Liver (tissue), 9 donors: ENCODE results near the gene GPX4. TPM values are rescaled to one million over a fixed set of nuclear protein-coding genes. Genes with fewer than 3 reads are reported as not detected.

Experiments
- DNase-seq: peaks from one replicate; pipeline ENCODE4 v3.0.0-alpha.2; 2017; ENCODE audit warnings: low spot score
- H3K27ac ChIP-seq, 2 donors: one replicate each; pipeline ENCODE4 v1.7.0; 2013; ENCODE audit warnings: inconsistent platforms in 2 of 2, low read length in 2 of 2, control low read depth in 1 of 2, low read depth in 1 of 2, mild to moderate bottlenecking in 1 of 2
- H3K27me3 ChIP-seq, 4 donors: one replicate each; pipeline versions ENCODE4 v1.6.1 to v1.7.0; 2013; ENCODE audit warnings: low read length in 3 of 4, inconsistent platforms in 1 of 4, mild to moderate bottlenecking in 1 of 4, moderate library complexity in 1 of 4; ENCODE audit not compliant: control insufficient read depth in 4 of 4, insufficient read depth in 4 of 4
- H3K36me3 ChIP-seq, 4 donors: one replicate each; pipeline versions ENCODE4 v1.6.1 to v1.7.0; 2013; ENCODE audit warnings: low read length in 3 of 4, mild to moderate bottlenecking in 3 of 4, low read depth in 1 of 4, moderate library complexity in 1 of 4; ENCODE audit not compliant: control insufficient read depth in 4 of 4, insufficient read depth in 3 of 4
- H3K4me1 ChIP-seq, 4 donors: one replicate each; pipeline versions ENCODE4 v1.6.1 to v1.7.0; 2013; ENCODE audit warnings: low read length in 3 of 4, mild to moderate bottlenecking in 3 of 4, moderate library complexity in 1 of 4; ENCODE audit not compliant: control insufficient read depth in 4 of 4, insufficient read depth in 4 of 4
- H3K4me3 ChIP-seq, 3 donors: one replicate each; pipeline versions ENCODE4 v1.6.1 to v1.7.0; 2013; ENCODE audit warnings: low read length in 3 of 3, control low read depth in 1 of 3, low read depth in 1 of 3, mild to moderate bottlenecking in 1 of 3
- H3K9ac ChIP-seq, 2 donors: one replicate each; pipeline ENCODE4 v1.7.0; 2013; ENCODE audit warnings: low read length in 2 of 2, mild to moderate bottlenecking in 2 of 2, moderate library complexity in 2 of 2, control low read depth in 1 of 2, low read depth in 1 of 2
- H3K9me3 ChIP-seq, 4 donors: one replicate each; pipeline versions ENCODE4 v1.6.1 to v1.7.0; 2013; ENCODE audit warnings: low read length in 3 of 4; ENCODE audit not compliant: control insufficient read depth in 4 of 4
- EGR1 ChIP-seq, 2 donors: IDR thresholded peaks; 2 replicates each; pipeline ENCODE4 v1.6.1; 2016 to 2018; ENCODE audit warnings: antibody characterized with exemption in 2 of 2, low read depth in 2 of 2
- FOXA1 ChIP-seq: IDR thresholded peaks from 2 replicates; pipeline ENCODE4 v1.6.1; 2016; ENCODE audit warnings: antibody characterized with exemption
- FOXA2 ChIP-seq: IDR thresholded peaks from 2 replicates; pipeline ENCODE4 v1.6.1; 2016; ENCODE audit warnings: antibody characterized with exemption
- GABPA ChIP-seq, 2 donors: IDR thresholded peaks in 1 of 2; conservative IDR thresholded peaks in 1 of 2; 2 replicates each; pipeline ENCODE4 v1.6.1; 2016; ENCODE audit warnings: antibody characterized with exemption in 2 of 2, mild to moderate bottlenecking in 1 of 2, moderate library complexity in 1 of 2
- HNF4A ChIP-seq, 2 donors: conservative IDR thresholded peaks; 2 replicates each; pipeline ENCODE4 v1.6.1; 2016; ENCODE audit warnings: antibody characterized with exemption in 2 of 2, mild to moderate bottlenecking in 2 of 2
- HNF4G ChIP-seq: IDR thresholded peaks from 2 replicates; pipeline ENCODE4 v1.6.1; 2016; ENCODE audit warnings: antibody characterized with exemption
- JUND ChIP-seq, 2 donors: IDR thresholded peaks; 2 replicates each; pipeline ENCODE4 v1.6.1; 2016; ENCODE audit warnings: antibody characterized with exemption in 2 of 2
- NR2F2 ChIP-seq: IDR thresholded peaks from 2 replicates; pipeline ENCODE4 v1.6.1; 2016; ENCODE audit warnings: antibody characterized with exemption
- RAD21 ChIP-seq, 2 donors: IDR thresholded peaks; 2 replicates each; pipeline ENCODE4 v1.6.1; 2016; ENCODE audit warnings: antibody characterized with exemption in 2 of 2, mild to moderate bottlenecking in 2 of 2
- RXRA ChIP-seq, 2 donors: IDR thresholded peaks; 2 replicates each; pipeline ENCODE4 v1.6.1; 2017 to 2018; ENCODE audit warnings: antibody characterized with exemption in 2 of 2, mild to moderate bottlenecking in 1 of 2
- SP1 ChIP-seq: IDR thresholded peaks from 2 replicates; pipeline ENCODE4 v1.6.1; 2018; ENCODE audit warnings: antibody characterized with exemption, mild to moderate bottlenecking
- TAF1 ChIP-seq: conservative IDR thresholded peaks from 2 replicates; pipeline ENCODE4 v1.6.1; 2016; ENCODE audit warnings: antibody characterized with exemption, mild to moderate bottlenecking
- YY1 ChIP-seq: IDR thresholded peaks from 2 replicates; pipeline ENCODE4 v1.6.1; 2016; ENCODE audit warnings: antibody characterized with exemption, mild to moderate bottlenecking
- WGBS: extraction: QIAGEN DNeasy Blood & Tissue Kit; methylation state at CpG from one replicate; pipeline ENCODE4 v1.1.7; 2013; 5-methylcytosine and 5-hydroxymethylcytosine counted together
- polyA plus RNA-seq, 2 donors: library from polyadenylated mRNA; stranded (reverse) in 1 of 2; unstranded in 1 of 2; fragments of 200-250 nt in 1 of 2; fragments of >200 nt in 1 of 2; fragmentation: Nextera tagmentation in 1 of 2; extraction: Ambion mirVana in 1 of 2; gene quantifications; one replicate each; pipeline versions ENCODE4 v1.2.1 to v1.2.3, GENCODE V29; 2013 to 2015
- total RNA-seq, 2 donors: library from RNA; depleted of rRNA; stranded (reverse); fragments of >200 nt; gene quantifications; one replicate each; pipeline ENCODE4 v1.2.3, GENCODE V29; 2014
- TF ChIP-seq, protein P1 (sequence below): fragments of 150-350 bp; IDR thresholded peaks from 2 replicates; pipeline ENCODE4 v1.5.1; 2017; ENCODE audit warnings: improper control_type of control experiment, low read depth, low read length; ENCODE audit not compliant: missing input control
- TF ChIP-seq, protein P2 (sequence below): IDR thresholded peaks from 2 replicates; pipeline ENCODE4 v1.6.1; 2016; ENCODE audit warnings: antibody characterized with exemption
- TF ChIP-seq, protein P3 (sequence below): IDR thresholded peaks from 2 replicates; pipeline ENCODE4 v1.6.1; 2016; ENCODE audit warnings: antibody characterized with exemption, mild to moderate bottlenecking
- TF ChIP-seq, protein P4 (sequence below): IDR thresholded peaks from 2 replicates; pipeline ENCODE4 v1.6.1; 2016; ENCODE audit warnings: antibody characterized with exemption
- TF ChIP-seq, protein P5 (sequence below): IDR thresholded peaks from 2 replicates; pipeline ENCODE4 v1.6.1; 2016; ENCODE audit warnings: antibody characterized with exemption
- donor health status: healthy.
- donor health status: healthy.
- donor health status: healthy.
- donor health status: healthy.
- donor health status: healthy.

GPX4 gene
- total and polyA plus RNA-seq, 4 donors = 122 to 558 (median 298) TPM

DNA sequence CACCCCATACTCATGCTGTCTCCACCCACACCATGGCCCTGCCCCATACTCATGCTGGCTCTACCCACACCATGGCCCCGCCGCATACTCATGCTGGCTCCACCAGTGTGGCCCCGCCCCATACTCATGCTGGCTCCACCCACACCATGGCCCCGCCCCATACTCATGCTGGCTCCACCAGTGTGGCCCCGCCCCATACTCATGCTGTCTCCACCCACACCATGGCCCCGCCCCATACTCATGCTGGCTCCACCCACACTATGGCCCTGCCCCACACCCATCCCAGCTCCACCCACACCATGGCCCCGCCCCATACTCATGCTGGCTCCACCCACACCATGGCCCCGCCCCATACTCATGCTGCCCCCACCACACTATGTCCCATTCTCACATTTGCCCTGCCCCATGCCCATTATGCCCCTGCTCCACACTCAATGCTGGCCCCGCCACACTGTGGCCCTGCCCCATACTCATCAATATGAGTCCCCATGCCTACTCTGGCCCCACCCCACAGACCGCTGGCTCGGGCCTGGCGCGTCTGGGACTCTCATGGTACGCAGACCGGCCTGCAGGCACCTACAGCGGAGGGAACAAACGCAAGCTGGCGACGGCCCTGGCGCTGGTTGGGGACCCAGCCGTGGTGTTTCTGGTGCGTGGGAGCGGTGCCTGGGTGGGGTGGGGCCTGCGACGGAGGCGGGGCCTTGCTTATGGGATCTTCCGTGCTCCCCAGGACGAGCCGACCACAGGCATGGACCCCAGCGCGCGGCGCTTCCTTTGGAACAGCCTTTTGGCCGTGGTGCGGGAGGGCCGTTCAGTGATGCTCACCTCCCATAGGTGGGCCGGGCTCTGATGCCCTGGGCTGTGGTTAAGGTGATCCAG lies 40.5 kb upstream of the GPX4 start:
- DNase-seq = no peak
- Histone ChIP-seq H3K9ac (no peak overlapping the region), H3K36me3 (no peaks in the 10 kb centered on the region), H3K9me3 (peaks cover 0 to 4% (median 0%) of the 10 kb centered on the region in 4 donors), H3K4me3 (no peak overlapping the region), H3K27ac (no peak overlapping the region), H3K4me1 (peaks cover 2 to 22% (median 8%) of the 10 kb centered on the region in 4 donors), H3K27me3 (no peaks in the 10 kb centered on the region)
- WGBS = 81% methylated on average over 37 of the region's 37 CpGs
- TF ChIP-seq RAD21 (IDR thresholded peaks at IDR 0.05) (no peak), TAF1 (no peak), SP1 (no peak), FOXA1 (no peak), EGR1 (IDR thresholded peaks at IDR 0.05; ENCODE audit: low read depth in 2 of 2) (no peak), HNF4A (conservative IDR thresholded peaks at IDR 0.05) (no peak), NR2F2 (no peak), YY1 (no peak), RXRA (IDR thresholded peaks at IDR 0.05) (no peak), FOXA2 (no peak), GABPA (IDR thresholded peaks at IDR 0.05 in 1 of 2, conservative IDR thresholded peaks at IDR 0.05 in 1 of 2) (no peak), JUND (IDR thresholded peaks at IDR 0.05) (no peak), HNF4G (no peak)
- TF ChIP-seq, protein P1, sequence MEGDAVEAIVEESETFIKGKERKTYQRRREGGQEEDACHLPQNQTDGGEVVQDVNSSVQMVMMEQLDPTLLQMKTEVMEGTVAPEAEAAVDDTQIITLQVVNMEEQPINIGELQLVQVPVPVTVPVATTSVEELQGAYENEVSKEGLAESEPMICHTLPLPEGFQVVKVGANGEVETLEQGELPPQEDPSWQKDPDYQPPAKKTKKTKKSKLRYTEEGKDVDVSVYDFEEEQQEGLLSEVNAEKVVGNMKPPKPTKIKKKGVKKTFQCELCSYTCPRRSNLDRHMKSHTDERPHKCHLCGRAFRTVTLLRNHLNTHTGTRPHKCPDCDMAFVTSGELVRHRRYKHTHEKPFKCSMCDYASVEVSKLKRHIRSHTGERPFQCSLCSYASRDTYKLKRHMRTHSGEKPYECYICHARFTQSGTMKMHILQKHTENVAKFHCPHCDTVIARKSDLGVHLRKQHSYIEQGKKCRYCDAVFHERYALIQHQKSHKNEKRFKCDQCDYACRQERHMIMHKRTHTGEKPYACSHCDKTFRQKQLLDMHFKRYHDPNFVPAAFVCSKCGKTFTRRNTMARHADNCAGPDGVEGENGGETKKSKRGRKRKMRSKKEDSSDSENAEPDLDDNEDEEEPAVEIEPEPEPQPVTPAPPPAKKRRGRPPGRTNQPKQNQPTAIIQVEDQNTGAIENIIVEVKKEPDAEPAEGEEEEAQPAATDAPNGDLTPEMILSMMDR = no peak
- TF ChIP-seq, protein P2, sequence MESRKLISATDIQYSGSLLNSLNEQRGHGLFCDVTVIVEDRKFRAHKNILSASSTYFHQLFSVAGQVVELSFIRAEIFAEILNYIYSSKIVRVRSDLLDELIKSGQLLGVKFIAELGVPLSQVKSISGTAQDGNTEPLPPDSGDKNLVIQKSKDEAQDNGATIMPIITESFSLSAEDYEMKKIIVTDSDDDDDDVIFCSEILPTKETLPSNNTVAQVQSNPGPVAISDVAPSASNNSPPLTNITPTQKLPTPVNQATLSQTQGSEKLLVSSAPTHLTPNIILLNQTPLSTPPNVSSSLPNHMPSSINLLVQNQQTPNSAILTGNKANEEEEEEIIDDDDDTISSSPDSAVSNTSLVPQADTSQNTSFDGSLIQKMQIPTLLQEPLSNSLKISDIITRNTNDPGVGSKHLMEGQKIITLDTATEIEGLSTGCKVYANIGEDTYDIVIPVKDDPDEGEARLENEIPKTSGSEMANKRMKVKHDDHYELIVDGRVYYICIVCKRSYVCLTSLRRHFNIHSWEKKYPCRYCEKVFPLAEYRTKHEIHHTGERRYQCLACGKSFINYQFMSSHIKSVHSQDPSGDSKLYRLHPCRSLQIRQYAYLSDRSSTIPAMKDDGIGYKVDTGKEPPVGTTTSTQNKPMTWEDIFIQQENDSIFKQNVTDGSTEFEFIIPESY = no peak
- TF ChIP-seq, protein P3, sequence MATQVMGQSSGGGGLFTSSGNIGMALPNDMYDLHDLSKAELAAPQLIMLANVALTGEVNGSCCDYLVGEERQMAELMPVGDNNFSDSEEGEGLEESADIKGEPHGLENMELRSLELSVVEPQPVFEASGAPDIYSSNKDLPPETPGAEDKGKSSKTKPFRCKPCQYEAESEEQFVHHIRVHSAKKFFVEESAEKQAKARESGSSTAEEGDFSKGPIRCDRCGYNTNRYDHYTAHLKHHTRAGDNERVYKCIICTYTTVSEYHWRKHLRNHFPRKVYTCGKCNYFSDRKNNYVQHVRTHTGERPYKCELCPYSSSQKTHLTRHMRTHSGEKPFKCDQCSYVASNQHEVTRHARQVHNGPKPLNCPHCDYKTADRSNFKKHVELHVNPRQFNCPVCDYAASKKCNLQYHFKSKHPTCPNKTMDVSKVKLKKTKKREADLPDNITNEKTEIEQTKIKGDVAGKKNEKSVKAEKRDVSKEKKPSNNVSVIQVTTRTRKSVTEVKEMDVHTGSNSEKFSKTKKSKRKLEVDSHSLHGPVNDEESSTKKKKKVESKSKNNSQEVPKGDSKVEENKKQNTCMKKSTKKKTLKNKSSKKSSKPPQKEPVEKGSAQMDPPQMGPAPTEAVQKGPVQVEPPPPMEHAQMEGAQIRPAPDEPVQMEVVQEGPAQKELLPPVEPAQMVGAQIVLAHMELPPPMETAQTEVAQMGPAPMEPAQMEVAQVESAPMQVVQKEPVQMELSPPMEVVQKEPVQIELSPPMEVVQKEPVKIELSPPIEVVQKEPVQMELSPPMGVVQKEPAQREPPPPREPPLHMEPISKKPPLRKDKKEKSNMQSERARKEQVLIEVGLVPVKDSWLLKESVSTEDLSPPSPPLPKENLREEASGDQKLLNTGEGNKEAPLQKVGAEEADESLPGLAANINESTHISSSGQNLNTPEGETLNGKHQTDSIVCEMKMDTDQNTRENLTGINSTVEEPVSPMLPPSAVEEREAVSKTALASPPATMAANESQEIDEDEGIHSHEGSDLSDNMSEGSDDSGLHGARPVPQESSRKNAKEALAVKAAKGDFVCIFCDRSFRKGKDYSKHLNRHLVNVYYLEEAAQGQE = no peak
- TF ChIP-seq, protein P4, sequence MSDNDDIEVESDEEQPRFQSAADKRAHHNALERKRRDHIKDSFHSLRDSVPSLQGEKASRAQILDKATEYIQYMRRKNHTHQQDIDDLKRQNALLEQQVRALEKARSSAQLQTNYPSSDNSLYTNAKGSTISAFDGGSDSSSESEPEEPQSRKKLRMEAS = no peak
- TF ChIP-seq, protein P5, sequence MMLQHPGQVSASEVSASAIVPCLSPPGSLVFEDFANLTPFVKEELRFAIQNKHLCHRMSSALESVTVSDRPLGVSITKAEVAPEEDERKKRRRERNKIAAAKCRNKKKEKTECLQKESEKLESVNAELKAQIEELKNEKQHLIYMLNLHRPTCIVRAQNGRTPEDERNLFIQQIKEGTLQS = no peak
